ENCODE results near the gene ARHGEF2.

Gene ARHGEF2

GRCh38 chr1:156006666-156007376 lies 28.5 kb upstream of the ARHGEF2 start:
- Histone ChIP-seq H3K4me3 (ENCODE audit: low read depth in 1 of 2, low read length in 2 of 2) (no peak overlapping the region), H3K27ac (ENCODE audit: low read depth, low read length) (no peak overlapping the region), H3K4me1 (ENCODE audit: insufficient read depth, low read length) (no peaks in the 10 kb centered on the region), H3K9me3 (ENCODE audit: low read length) (no peaks in the 10 kb centered on the region), H3K36me3 (ENCODE audit: insufficient read depth, low read length) (peaks cover 35% of the 10 kb centered on the region), H3K9ac (ENCODE audit: low read length) (no peak overlapping the region), H3K27me3 (ENCODE audit: control insufficient read depth in 1 of 2, insufficient read depth in 2 of 2, low read length in 2 of 2) (no peaks in the 10 kb centered on the region)

GRCh38 chr1:156004843-156005584 lies 26.7 kb upstream of the ARHGEF2 start:
- Histone ChIP-seq H3K4me3 (ENCODE audit: low read depth in 1 of 2, low read length in 2 of 2) (no peak overlapping the region), H3K27ac (ENCODE audit: low read depth, low read length) (no peak overlapping the region), H3K36me3 (ENCODE audit: insufficient read depth, low read length) (peaks cover 17% of the 10 kb centered on the region), H3K9ac (ENCODE audit: low read length) (no peak overlapping the region), H3K4me1 (ENCODE audit: insufficient read depth, low read length) (no peaks in the 10 kb centered on the region), H3K27me3 (ENCODE audit: control insufficient read depth in 1 of 2, insufficient read depth in 2 of 2, low read length in 2 of 2) (no peaks in the 10 kb centered on the region), H3K9me3 (ENCODE audit: low read length) (no peaks in the 10 kb centered on the region)

- no peaks in the 10 kb centered on the region for H3K4me1 ChIP-seq (ENCODE audit: insufficient read depth, low read length)
- no peak overlapping the region for H3K4me3 ChIP-seq (ENCODE audit: low read depth in 1 of 2, low read length in 2 of 2)
- H3K27ac ChIP-seq (ENCODE audit: low read depth, low read length) = no peak overlapping the region
- no peaks in the 10 kb centered on the region for H3K27me3 ChIP-seq (ENCODE audit: control insufficient read depth in 1 of 2, insufficient read depth in 2 of 2, low read length in 2 of 2)
- no peaks in the 10 kb centered on the region for H3K9me3 ChIP-seq (ENCODE audit: low read length)
- H3K36me3 ChIP-seq (ENCODE audit: insufficient read depth, low read length) = peaks cover 7% of the 10 kb centered on the region
- H3K9ac ChIP-seq (ENCODE audit: low read length) = no peak overlapping the region
Measured at GRCh38 chr1:156003923-156004188, 25.5 kb upstream of the ARHGEF2 start.

GRCh38 chr1:156002188-156002911 lies 24.0 kb upstream of the ARHGEF2 start:
- no peak overlapping the region for H3K27ac ChIP-seq (ENCODE audit: low read depth, low read length)
- H3K4me3 ChIP-seq (ENCODE audit: low read depth in 1 of 2, low read length in 2 of 2) = no peak overlapping the region
- H3K9ac ChIP-seq (ENCODE audit: low read length) = no peak overlapping the region

GRCh38 chr1:156001662-156002171 lies 23.4 kb upstream of the ARHGEF2 start:
- no peak overlapping the region for H3K9ac ChIP-seq (ENCODE audit: low read length)
- no peaks in the 10 kb centered on the region for H3K4me1 ChIP-seq (ENCODE audit: insufficient read depth, low read length)
- H3K4me3 ChIP-seq (ENCODE audit: low read depth in 1 of 2, low read length in 2 of 2) = no peak overlapping the region
- H3K27me3 ChIP-seq (ENCODE audit: control insufficient read depth in 1 of 2, insufficient read depth in 2 of 2, low read length in 2 of 2) = no peaks in the 10 kb centered on the region
- no peak overlapping the region for H3K27ac ChIP-seq (ENCODE audit: low read depth, low read length)
- H3K9me3 ChIP-seq (ENCODE audit: low read length) = no peaks in the 10 kb centered on the region
- H3K36me3 ChIP-seq (ENCODE audit: insufficient read depth, low read length) = no peaks in the 10 kb centered on the region

More at GRCh38 chr1:156002188-156002911, 24.0 kb upstream of the ARHGEF2 start:
- Histone ChIP-seq H3K27me3 (ENCODE audit: control insufficient read depth in 1 of 2, insufficient read depth in 2 of 2, low read length in 2 of 2) (no peaks in the 10 kb centered on the region), H3K9me3 (ENCODE audit: low read length) (no peaks in the 10 kb centered on the region), H3K4me1 (ENCODE audit: insufficient read depth, low read length) (no peaks in the 10 kb centered on the region), H3K36me3 (ENCODE audit: insufficient read depth, low read length) (no peaks in the 10 kb centered on the region)

- H3K4me1 ChIP-seq (ENCODE audit: insufficient read depth, low read length) = no peaks in the 10 kb centered on the region
- no peaks in the 10 kb centered on the region for H3K36me3 ChIP-seq (ENCODE audit: insufficient read depth, low read length)
- no peak overlapping the region for H3K9ac ChIP-seq (ENCODE audit: low read length)
- H3K27ac ChIP-seq (ENCODE audit: low read depth, low read length) = no peak overlapping the region
- no peaks in the 10 kb centered on the region for H3K9me3 ChIP-seq (ENCODE audit: low read length)
- no peak overlapping the region for H3K4me3 ChIP-seq (ENCODE audit: low read depth in 1 of 2, low read length in 2 of 2)
- H3K27me3 ChIP-seq (ENCODE audit: control insufficient read depth in 1 of 2, insufficient read depth in 2 of 2, low read length in 2 of 2) = no peaks in the 10 kb centered on the region
Measured at GRCh38 chr1:156001021-156001661, 22.8 kb upstream of the ARHGEF2 start.

- Histone ChIP-seq H3K9me3 (ENCODE audit: low read length) (no peaks in the 10 kb centered on the region), H3K4me3 (ENCODE audit: low read depth in 1 of 2, low read length in 2 of 2) (no peak overlapping the region), H3K9ac (ENCODE audit: low read length) (no peak overlapping the region), H3K27me3 (ENCODE audit: control insufficient read depth in 1 of 2, insufficient read depth in 2 of 2, low read length in 2 of 2) (no peaks in the 10 kb centered on the region), H3K27ac (ENCODE audit: low read depth, low read length) (no peak overlapping the region), H3K36me3 (ENCODE audit: insufficient read depth, low read length) (no peaks in the 10 kb centered on the region), H3K4me1 (ENCODE audit: insufficient read depth, low read length) (no peaks in the 10 kb centered on the region)
Measured at GRCh38 chr1:155999964-156000363, 21.6 kb upstream of the ARHGEF2 start.

GRCh38 chr1:155996166-155996565 lies 17.8 kb upstream of the ARHGEF2 start:
- no peaks in the 10 kb centered on the region for H3K4me1 ChIP-seq (ENCODE audit: insufficient read depth, low read length)
- no peaks in the 10 kb centered on the region for H3K36me3 ChIP-seq (ENCODE audit: insufficient read depth, low read length)
- H3K27me3 ChIP-seq (ENCODE audit: control insufficient read depth in 1 of 2, insufficient read depth in 2 of 2, low read length in 2 of 2) = no peaks in the 10 kb centered on the region
- no peaks in the 10 kb centered on the region for H3K9me3 ChIP-seq (ENCODE audit: low read length)
- no peak overlapping the region for H3K9ac ChIP-seq (ENCODE audit: low read length)
- no peak overlapping the region for H3K4me3 ChIP-seq (ENCODE audit: low read depth in 1 of 2, low read length in 2 of 2)
- no peak overlapping the region for H3K27ac ChIP-seq (ENCODE audit: low read depth, low read length)

- Histone ChIP-seq H3K4me1 (ENCODE audit: insufficient read depth, low read length) (peaks cover 10% of the 10 kb centered on the region), H3K9me3 (ENCODE audit: low read length) (no peaks in the 10 kb centered on the region), H3K27ac (ENCODE audit: low read depth, low read length) (no peak overlapping the region), H3K36me3 (ENCODE audit: insufficient read depth, low read length) (no peaks in the 10 kb centered on the region), H3K4me3 (ENCODE audit: low read depth in 1 of 2, low read length in 2 of 2) (no peak overlapping the region), H3K27me3 (ENCODE audit: control insufficient read depth in 1 of 2, insufficient read depth in 2 of 2, low read length in 2 of 2) (no peaks in the 10 kb centered on the region), H3K9ac (ENCODE audit: low read length) (no peak overlapping the region)
Measured at GRCh38 chr1:155993595-155993994, 15.2 kb upstream of the ARHGEF2 start.

GRCh38 chr1:155990005-155990739 lies 11.8 kb upstream of the ARHGEF2 start:
- Histone ChIP-seq H3K4me3 (ENCODE audit: low read depth in 1 of 2, low read length in 2 of 2) (no peak overlapping the region), H3K27ac (ENCODE audit: low read depth, low read length) (no peak overlapping the region), H3K27me3 (ENCODE audit: control insufficient read depth in 1 of 2, insufficient read depth in 2 of 2, low read length in 2 of 2) (no peaks in the 10 kb centered on the region), H3K9ac (ENCODE audit: low read length) (no peak overlapping the region), H3K9me3 (ENCODE audit: low read length) (no peaks in the 10 kb centered on the region), H3K4me1 (ENCODE audit: insufficient read depth, low read length) (peaks cover 10% of the 10 kb centered on the region), H3K36me3 (ENCODE audit: insufficient read depth, low read length) (no peaks in the 10 kb centered on the region)

Measured in muscle layer of colon (tissue), 2 donors.